ENCODE results near the gene GPD2.

DNA sequence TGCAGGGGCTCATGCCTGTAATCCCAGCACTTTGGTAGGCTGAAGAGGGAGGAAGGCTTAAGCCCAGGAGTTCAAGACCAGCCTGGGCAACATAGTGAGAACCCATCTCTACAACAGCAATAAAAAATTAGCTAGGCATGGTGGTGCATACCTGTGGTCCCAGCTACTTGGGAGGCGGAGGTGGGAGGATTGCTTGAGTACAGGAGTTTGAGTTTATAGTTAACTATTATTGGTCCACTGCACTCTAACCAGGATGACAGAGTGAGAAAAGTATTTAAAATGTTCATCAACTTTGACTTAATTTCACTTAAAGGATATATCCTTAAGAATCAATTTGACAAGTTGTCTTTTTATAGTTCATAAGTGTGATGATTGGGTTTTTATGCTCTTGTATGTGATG is 14.3 kb upstream of the GPD2 start:
- TF ChIP-seq, protein P1, sequence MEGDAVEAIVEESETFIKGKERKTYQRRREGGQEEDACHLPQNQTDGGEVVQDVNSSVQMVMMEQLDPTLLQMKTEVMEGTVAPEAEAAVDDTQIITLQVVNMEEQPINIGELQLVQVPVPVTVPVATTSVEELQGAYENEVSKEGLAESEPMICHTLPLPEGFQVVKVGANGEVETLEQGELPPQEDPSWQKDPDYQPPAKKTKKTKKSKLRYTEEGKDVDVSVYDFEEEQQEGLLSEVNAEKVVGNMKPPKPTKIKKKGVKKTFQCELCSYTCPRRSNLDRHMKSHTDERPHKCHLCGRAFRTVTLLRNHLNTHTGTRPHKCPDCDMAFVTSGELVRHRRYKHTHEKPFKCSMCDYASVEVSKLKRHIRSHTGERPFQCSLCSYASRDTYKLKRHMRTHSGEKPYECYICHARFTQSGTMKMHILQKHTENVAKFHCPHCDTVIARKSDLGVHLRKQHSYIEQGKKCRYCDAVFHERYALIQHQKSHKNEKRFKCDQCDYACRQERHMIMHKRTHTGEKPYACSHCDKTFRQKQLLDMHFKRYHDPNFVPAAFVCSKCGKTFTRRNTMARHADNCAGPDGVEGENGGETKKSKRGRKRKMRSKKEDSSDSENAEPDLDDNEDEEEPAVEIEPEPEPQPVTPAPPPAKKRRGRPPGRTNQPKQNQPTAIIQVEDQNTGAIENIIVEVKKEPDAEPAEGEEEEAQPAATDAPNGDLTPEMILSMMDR (IDR thresholded peaks at IDR 0.05) = no peak
- no peak for TF ChIP-seq POLR2A (IDR thresholded peaks at IDR 0.05)
